IPS-18a (cell line): Measurements from ENCODE around the gene COLEC12.
A peak's percentile ranks its signal among the peaks of the same experiment; 100 is the strongest.
"Not testable (repeated sequence)": the region's sequence is repeated elsewhere in the genome, so short reads cannot be mapped to it uniquely, and the experiment has no call there.

Experiments used
- H3K27ac ChIP-seq: one replicate; pipeline ENCODE4 v1.5.1; 2013; ENCODE audit warnings: low read length
- H3K27me3 ChIP-seq: one replicate; pipeline ENCODE4 v1.6.1; 2013; ENCODE audit warnings: mild to moderate bottlenecking, low read length; ENCODE audit not compliant: control insufficient read depth, insufficient read depth
- H3K36me3 ChIP-seq: one replicate; pipeline ENCODE4 v1.6.1; 2013; ENCODE audit warnings: low read depth, low read length; ENCODE audit not compliant: control insufficient read depth
- H3K4me1 ChIP-seq: one replicate; pipeline ENCODE4 v1.6.1; 2013; ENCODE audit warnings: low read depth, low read length; ENCODE audit not compliant: control insufficient read depth
- H3K4me3 ChIP-seq: one replicate; pipeline ENCODE4 v1.5.1; 2013; ENCODE audit warnings: low read length
- H3K9ac ChIP-seq: one replicate; pipeline ENCODE4 v1.6.1; 2013; ENCODE audit warnings: mild to moderate bottlenecking, low read length, moderate library complexity
- H3K9me3 ChIP-seq: one replicate; pipeline ENCODE4 v1.6.1; 2013; ENCODE audit warnings: low read depth, low read length; ENCODE audit not compliant: control insufficient read depth

The COLEC12 gene

DNA sequence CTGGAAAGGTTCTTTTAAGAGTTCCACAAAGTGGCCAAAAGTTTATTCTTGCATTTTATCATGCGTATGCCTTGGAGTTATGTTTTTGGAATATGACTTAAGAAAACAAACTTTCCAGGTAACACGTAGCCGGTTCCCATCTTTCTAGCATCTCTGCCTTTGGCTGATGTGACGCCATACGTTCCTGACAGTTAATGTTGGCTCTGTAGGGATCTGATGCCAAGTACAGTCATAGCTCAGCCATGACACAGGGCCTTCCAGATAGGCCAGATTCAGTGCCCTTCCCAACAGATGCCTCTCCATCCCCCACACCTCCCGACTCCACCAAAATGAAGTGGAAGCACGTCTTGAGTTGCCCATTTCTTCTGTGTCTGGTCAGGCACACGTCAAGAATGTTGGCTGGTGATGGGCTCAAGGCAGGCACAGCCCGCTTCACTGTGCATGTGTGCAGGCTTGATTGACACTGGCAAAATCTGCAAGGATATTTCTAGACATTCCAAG, 181.7 kb downstream of the COLEC12 start:
- peaks cover 3% of the 10 kb centered on the region for H3K4me1 ChIP-seq
- H3K9me3 ChIP-seq, result no peaks in the 10 kb centered on the region
- no peak overlapping the region for H3K4me3 ChIP-seq
- H3K9ac ChIP-seq, result no peak overlapping the region
- H3K27me3 ChIP-seq, result no peaks in the 10 kb centered on the region
- H3K27ac ChIP-seq, result no peak overlapping the region
- no peaks in the 10 kb centered on the region for H3K36me3 ChIP-seq

DNA sequence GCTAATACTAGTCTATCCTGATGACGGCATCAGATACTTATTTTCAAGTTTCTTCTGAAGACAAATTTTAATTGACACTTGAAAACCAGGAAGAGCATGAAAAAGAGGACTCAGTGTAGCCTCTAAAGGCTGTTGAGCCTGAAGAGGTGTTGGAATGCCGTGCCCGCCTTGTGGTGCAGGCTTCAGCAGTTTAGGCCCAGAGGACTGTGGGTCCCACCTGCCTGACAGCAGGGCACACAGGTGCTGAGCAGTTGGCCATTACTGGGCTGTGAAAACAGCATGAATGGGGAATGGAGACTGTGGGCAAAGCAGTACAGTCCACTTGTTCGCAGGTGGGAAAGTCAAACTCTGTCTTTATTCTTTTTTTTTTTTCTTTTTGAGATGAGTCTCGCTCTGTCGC, 182.9 kb downstream of the COLEC12 start:
- H3K27ac ChIP-seq, result no peak overlapping the region
- no peaks in the 10 kb centered on the region for H3K36me3 ChIP-seq
- H3K27me3 ChIP-seq, result no peaks in the 10 kb centered on the region
- no peaks in the 10 kb centered on the region for H3K9me3 ChIP-seq
- H3K4me3 ChIP-seq, result no peak overlapping the region
- no peak overlapping the region for H3K9ac ChIP-seq
- H3K4me1 ChIP-seq, result peaks cover 4% of the 10 kb centered on the region

DNA sequence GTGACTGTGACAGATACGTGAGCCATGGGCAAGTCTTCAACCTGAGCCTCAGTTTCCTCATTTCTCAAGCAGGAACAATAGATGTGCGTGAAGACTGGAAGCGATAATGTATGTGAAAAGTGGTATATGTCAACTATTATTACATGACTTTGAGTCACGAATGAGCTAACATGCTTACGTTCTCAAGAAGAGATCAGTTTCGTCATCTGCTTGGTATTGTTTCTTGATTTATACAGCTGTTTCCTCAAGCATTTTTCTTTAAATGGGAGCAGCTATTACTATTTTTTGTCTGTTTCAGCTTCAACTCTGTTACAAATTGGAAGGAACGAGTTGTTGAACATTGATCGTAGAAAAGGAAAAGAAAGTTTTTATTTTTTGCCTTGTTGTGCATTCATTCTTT, 184.1 kb downstream of the COLEC12 start:
- Histone ChIP-seq H3K4me3 (no peak overlapping the region), H3K27me3 (no peaks in the 10 kb centered on the region), H3K36me3 (no peaks in the 10 kb centered on the region)

DNA sequence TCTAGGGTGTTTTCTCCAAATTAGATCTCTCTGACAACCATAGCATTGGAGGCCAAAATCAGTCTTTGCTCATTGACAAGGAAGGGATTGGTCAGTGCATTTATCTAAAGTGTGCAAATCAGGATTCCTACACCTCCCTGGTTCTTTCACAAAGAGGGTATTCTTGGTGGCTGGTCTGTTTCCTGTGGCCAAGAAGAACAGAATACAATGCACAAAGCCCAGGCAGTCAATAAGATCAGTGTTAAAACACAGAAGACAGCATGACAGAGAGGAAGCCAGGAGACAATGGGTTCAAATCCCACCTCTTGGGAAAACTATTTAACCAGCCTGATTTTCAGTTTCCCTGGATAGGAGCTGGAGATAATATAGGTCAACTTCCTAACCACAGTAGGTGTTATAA, 186.6 kb downstream of the COLEC12 start:
- peaks cover 6% of the 10 kb centered on the region for H3K4me1 ChIP-seq
- no peak overlapping the region for H3K4me3 ChIP-seq
- no peaks in the 10 kb centered on the region for H3K9me3 ChIP-seq
- H3K9ac ChIP-seq, result no peak overlapping the region
- no peaks in the 10 kb centered on the region for H3K36me3 ChIP-seq
- H3K27me3 ChIP-seq, result no peaks in the 10 kb centered on the region
- no peak overlapping the region for H3K27ac ChIP-seq

More for the DNA sequence above, 184.1 kb downstream of the COLEC12 start:
- Histone ChIP-seq H3K9me3 (no peaks in the 10 kb centered on the region), H3K27ac (no peak overlapping the region), H3K4me1 (peaks cover 6% of the 10 kb centered on the region), H3K9ac (no peak overlapping the region)

DNA sequence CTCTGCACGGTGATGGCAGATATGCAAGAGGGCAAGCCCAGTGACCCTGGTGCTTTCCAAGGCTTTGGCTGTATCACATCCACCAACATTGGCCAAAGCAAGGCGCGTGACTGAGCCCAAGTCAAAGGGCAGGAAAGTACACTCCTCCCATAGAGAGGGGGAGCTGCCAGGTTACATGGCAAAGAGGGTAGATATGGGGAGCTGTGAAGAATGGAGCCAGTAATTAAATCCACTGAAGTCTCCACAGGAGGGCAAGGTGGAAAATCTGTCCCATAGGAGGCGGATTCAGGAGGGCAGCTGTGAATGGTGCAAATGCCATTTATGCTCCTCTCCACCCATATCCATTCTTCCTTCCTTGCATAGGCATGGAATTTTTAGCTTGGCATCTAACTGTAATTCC, 188.1 kb downstream of the COLEC12 start:
- H3K9ac ChIP-seq, result no peak overlapping the region
- no peaks in the 10 kb centered on the region for H3K27me3 ChIP-seq
- H3K4me3 ChIP-seq, result no peak overlapping the region
- H3K9me3 ChIP-seq, result no peaks in the 10 kb centered on the region
- H3K36me3 ChIP-seq, result no peaks in the 10 kb centered on the region
- H3K27ac ChIP-seq, result no peak overlapping the region
- peaks cover 6% of the 10 kb centered on the region for H3K4me1 ChIP-seq

DNA sequence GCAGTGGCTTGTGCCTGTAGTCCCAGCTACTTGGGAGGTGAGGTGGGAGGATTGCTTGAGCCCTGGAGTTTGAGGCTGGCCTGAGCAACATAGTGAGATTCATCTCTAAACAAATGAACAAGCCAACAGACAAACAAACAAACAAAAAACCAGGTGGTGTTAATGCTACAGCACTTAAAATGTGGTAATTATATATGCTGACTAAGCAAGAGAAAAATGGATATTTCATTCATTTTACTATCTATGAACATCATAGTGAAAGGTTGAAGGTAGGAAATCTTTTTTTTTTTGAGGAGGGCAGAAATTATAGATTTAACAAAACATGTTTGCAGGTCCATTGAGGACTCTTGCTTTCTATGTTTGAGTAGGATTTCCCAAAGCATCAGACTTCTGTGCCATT, 190.5 kb downstream of the COLEC12 start:
- no peaks in the 10 kb centered on the region for H3K36me3 ChIP-seq
- peaks cover 24% of the 10 kb centered on the region for H3K4me1 ChIP-seq
- no peak overlapping the region for H3K9ac ChIP-seq
- no peaks in the 10 kb centered on the region for H3K9me3 ChIP-seq
- H3K27me3 ChIP-seq, result no peaks in the 10 kb centered on the region
- H3K4me3 ChIP-seq, result no peak overlapping the region
- no peak overlapping the region for H3K27ac ChIP-seq

DNA sequence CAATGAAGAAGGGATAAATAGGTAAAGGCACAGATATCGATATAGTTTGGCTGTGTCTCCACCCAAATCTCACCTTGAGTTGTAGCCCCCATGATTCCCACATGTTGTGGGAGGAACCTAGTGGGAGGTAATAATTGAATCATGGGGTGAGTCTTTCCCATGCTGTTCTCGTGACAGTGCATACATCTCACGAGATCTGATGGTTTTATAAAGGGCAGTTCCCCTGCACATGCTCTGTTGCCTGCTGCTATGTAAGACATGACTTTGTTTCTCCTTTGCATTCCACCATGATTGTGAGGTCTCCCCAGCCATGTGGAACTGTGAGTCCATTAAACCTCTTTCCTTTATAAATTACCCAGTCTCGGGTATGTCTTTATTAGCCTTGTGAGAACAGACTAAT, 192.4 kb downstream of the COLEC12 start:
- not testable (repeated sequence) for H3K27ac ChIP-seq, H3K4me3 ChIP-seq, H3K36me3 ChIP-seq, H3K9me3 ChIP-seq, H3K9ac ChIP-seq, H3K27me3 ChIP-seq
- peaks cover 42% of the 10 kb centered on the region for H3K4me1 ChIP-seq

DNA sequence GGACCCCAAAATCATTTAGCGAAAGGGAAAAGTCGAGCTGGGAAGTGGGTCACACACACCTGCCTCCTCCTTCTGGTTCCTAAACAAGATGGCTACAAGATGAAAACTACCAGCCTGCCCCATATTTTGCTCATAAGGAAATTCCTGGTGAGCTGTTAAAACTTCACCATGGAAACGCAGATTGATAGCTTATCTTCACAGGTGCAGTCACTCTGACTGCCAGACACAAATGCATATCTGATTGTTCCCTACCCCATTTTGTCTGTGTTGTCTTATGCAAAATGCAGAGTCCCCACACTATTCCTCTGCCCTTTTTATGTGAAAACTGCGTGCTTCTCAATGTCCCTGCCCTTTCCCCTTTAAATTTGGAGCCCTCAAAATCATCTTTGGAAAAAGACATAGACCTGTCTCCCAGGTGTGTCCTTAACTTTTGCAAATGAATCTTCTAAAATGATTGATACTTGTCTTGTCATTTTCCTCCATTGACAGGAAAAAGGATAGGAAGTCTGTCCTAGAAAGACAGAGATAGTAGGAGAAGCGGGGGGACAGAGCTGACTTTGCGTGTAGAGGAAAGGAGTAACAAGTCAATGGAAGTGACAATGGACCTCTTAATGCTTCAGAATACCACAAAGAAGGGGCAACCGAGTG, 193.8 kb downstream of the COLEC12 start:
- Histone ChIP-seq H3K4me3 (no peak overlapping the region), H3K36me3 (no peaks in the 10 kb centered on the region), H3K4me1 (peaks cover 36% of the 10 kb centered on the region), H3K9ac (no peak overlapping the region), H3K27me3 (no peaks in the 10 kb centered on the region), H3K27ac (no peak overlapping the region), H3K9me3 (no peaks in the 10 kb centered on the region)

DNA sequence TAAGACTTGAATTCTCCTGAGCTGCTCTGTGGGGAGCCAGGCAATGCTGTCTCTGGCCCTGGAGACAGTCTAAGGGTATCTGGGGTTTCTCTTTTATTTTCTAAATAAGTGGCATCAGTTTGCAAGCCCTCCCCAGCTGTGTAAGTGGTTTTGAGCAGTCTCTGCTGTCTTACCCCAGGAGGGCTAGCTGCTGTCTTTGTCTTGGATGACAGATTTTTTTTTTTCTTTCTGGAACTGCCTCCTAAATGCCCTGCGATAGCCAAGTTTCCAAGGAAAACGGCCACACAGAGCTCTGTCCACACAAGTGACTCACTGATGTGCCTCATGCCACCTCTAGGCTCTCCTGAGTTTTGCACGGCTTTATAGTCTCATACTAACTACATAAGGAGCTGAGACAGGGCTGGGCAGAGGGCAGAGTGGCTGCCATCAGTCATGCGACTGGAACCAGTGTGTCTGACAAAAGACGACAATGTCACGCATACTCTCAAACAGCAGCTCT, 195.4 kb downstream of the COLEC12 start:
- Histone ChIP-seq H3K4me3 (peak overlapping the region; percentile 3), H3K9me3 (no peaks in the 10 kb centered on the region), H3K9ac (no peak overlapping the region), H3K36me3 (no peaks in the 10 kb centered on the region), H3K4me1 (peaks cover 36% of the 10 kb centered on the region), H3K27me3 (no peaks in the 10 kb centered on the region), H3K27ac (no peak overlapping the region)

DNA sequence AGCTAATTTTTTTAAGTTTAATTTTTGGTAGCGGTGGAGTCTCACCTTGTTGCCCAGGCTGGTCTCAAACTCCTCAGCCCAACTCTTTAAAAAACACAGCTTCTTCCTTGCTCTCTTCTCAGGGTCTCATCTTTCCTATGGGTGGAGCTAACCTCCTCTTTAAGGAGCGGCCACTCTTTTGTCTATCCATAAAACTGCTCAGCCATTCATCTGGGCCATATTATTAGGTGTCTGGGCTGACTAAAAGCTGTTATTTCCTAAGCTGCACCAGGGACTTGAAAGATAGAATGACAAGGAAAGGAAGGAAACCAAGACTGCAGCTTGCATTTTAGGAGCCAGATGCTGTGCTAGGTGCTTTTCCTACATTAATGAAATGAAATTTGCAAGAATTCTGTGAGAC, 196.9 kb downstream of the COLEC12 start:
- Histone ChIP-seq H3K36me3 (no peaks in the 10 kb centered on the region), H3K4me1 (peaks cover 36% of the 10 kb centered on the region), H3K9ac (no peak overlapping the region), H3K27me3 (no peaks in the 10 kb centered on the region), H3K27ac (no peak overlapping the region), H3K4me3 (no peak overlapping the region), H3K9me3 (no peaks in the 10 kb centered on the region)

DNA sequence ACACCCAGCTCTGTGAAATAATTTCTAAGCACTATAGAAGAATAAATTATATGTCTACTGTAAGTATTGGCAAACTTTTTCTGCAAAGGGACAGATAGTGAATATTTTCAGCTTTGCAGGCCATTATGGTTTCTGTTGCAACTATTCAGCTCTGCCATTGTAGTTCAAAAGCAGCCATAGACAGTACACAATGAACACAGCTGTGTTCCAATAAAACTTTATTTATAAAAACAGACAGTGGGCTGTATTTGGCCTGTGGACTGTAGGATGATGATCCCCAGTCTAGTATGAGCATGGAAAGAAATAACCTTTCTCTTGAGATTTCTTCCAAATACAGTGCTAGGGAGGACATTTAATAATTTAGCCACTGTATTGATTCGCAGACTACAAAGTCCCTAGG, 197.5 kb downstream of the COLEC12 start:
- H3K4me1 ChIP-seq, result peaks cover 36% of the 10 kb centered on the region
- no peaks in the 10 kb centered on the region for H3K9me3 ChIP-seq
- H3K9ac ChIP-seq, result no peak overlapping the region
- H3K27me3 ChIP-seq, result no peaks in the 10 kb centered on the region
- no peak overlapping the region for H3K4me3 ChIP-seq
- no peaks in the 10 kb centered on the region for H3K36me3 ChIP-seq
- no peak overlapping the region for H3K27ac ChIP-seq

DNA sequence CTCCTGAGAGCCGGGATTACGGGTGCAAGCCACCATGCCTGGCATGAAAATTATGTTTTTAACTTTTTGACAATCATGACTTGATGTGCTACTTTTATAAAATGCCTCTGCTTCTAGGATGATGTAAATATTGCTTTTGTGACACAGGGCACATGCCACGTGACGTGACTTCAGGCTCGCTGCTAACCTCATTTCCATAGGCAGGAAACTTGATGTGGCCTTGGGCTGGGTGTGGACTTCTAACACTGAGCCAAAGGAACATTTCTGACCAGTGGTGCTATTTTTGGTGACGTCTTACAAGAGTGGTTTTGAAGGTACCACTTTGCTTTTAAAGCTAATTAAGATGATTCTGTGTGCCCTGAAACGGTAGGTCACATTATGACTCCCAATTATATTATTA, 198.4 kb downstream of the COLEC12 start:
- no peaks in the 10 kb centered on the region for H3K36me3 ChIP-seq
- H3K27me3 ChIP-seq, result no peaks in the 10 kb centered on the region
- no peak overlapping the region for H3K27ac ChIP-seq
- H3K9ac ChIP-seq, result no peak overlapping the region
- H3K4me3 ChIP-seq, result no peak overlapping the region
- H3K4me1 ChIP-seq, result peaks cover 36% of the 10 kb centered on the region
- H3K9me3 ChIP-seq, result no peaks in the 10 kb centered on the region
